ENCODE measurements around the gene LRPAP1. TPM values are rescaled to one million over a fixed set of nuclear protein-coding genes. Genes with fewer than 3 reads are reported as not detected.

The LRPAP1 gene
- total and polyA plus RNA-seq, 8 donors = 31.5 to 92.0 (median 52.8) TPM

DNA sequence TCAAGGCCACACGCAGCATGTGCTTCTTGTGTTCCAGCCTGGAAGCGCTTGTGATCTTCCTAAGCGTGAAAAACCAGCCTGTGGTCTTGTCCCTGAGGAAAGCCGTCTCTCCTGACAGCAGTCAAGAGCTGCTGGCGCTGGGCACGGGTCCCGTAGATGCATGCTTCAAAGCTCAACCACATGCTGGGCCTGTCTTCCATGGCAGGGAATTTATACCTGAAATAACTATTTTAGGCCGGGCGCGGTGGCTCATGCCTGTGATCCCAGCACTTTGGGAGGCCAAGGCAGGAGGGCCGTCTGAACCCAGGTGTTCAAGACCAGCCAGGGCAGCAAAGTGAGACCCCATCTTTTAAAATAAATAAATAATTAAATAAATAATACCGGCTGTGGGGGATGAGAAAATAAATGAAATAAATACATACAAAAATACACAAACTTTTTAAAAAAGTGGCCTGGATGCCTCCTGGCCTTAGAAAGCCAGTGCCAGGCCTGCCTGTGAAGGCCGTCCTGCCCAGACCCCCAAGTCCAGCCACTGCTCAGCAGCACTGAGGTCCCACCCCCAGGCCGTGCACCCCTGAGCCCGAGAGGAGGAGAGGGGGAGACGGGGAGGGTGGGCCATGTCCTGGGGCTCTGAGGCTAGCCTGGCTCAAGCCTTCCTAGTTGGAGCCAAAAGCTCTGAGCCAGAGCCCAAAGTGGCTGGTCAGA lies 10.4 kb downstream of the LRPAP1 start:
- no peak for TF ChIP-seq POLR2AphosphoS5 (IDR thresholded peaks at IDR 0.05)
- TF ChIP-seq, protein P1, sequence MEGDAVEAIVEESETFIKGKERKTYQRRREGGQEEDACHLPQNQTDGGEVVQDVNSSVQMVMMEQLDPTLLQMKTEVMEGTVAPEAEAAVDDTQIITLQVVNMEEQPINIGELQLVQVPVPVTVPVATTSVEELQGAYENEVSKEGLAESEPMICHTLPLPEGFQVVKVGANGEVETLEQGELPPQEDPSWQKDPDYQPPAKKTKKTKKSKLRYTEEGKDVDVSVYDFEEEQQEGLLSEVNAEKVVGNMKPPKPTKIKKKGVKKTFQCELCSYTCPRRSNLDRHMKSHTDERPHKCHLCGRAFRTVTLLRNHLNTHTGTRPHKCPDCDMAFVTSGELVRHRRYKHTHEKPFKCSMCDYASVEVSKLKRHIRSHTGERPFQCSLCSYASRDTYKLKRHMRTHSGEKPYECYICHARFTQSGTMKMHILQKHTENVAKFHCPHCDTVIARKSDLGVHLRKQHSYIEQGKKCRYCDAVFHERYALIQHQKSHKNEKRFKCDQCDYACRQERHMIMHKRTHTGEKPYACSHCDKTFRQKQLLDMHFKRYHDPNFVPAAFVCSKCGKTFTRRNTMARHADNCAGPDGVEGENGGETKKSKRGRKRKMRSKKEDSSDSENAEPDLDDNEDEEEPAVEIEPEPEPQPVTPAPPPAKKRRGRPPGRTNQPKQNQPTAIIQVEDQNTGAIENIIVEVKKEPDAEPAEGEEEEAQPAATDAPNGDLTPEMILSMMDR (IDR thresholded peaks at IDR 0.05) = no peak
- WGBS, 5 donors = 92 to 98% (median 93%) methylated on average over 16 of the region's 16 CpGs
- intact Hi-C loops (cut with DNase I; ENCODE audit: low total_unique reads) = no loop called here

DNA sequence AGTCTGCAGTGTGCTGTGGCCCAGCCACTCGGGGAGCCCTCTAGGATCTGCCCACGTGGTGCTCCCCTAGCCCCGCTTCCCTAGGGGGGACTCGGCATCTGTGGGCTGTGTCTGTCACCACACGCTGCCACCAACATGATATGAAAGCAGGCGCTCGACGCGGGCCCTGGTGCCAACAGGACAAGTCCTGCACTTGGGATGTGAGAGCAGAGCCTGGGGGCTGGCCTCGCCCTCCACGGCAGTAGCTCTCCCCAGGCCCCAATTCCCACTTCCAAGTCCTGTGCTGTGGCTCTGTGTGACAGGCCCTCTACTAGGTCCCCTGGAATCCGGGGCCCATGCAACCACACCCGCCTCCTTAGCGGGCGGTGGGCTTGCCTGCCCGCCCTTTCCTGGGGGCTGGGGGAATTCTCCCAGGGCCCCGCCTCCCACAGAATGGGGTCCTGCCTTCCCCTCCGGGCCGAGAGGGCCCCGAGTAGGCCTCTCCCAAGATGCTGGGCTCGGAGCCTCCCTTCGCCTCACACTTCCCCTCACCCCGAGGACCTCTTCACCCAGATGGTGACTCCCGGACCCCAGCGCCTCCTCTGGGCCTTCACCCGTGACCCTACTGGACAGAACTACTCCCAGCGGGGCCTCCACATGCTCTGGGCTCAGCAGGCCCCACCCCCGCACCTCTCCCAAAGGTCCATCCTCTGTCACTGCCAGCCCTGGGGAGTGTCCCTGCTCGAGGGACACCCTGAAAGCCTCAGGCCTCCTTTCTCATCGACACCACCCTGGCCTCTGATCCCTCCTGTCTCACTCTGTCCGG lies 11.2 kb downstream of the LRPAP1 start:
- H3K36me3 ChIP-seq = peaks cover 88 to 100% (median 100%) of the 10 kb centered on the region in 4 donors
- no peaks in the 10 kb centered on the region for H3K9me3 ChIP-seq
- no peaks in the 10 kb centered on the region for H3K27me3 ChIP-seq
- TF ChIP-seq POLR2AphosphoS5 (IDR thresholded peaks at IDR 0.05) (no peak), POLR2A (IDR thresholded peaks at IDR 0.05) (no peak), EP300 (IDR thresholded peaks at IDR 0.05) (no peak)
- TF ChIP-seq, protein P1 (IDR thresholded peaks at IDR 0.05) = no peak
- no peak for DNase-seq
- H3K4me1 ChIP-seq = peaks cover 0 to 4% (median 0%) of the 10 kb centered on the region in 4 donors
- no peak overlapping the region for H3K4me3 ChIP-seq
- intact Hi-C loops (cut with DNase I; ENCODE audit: low total_unique reads) = no loop called here
- 92 to 96% (median 93%) methylated on average over 23 to 31 of the region's 31 CpGs for WGBS, 5 donors
- H3K27ac ChIP-seq = no peak overlapping the region

More for the DNA sequence above, 10.4 kb downstream of the LRPAP1 start:
- Histone ChIP-seq H3K27me3 (no peaks in the 10 kb centered on the region), H3K27ac (no peak overlapping the region), H3K4me3 (no peak overlapping the region), H3K9me3 (no peaks in the 10 kb centered on the region), H3K4me1 (peaks cover 0 to 12% (median 0%) of the 10 kb centered on the region in 4 donors), H3K36me3 (peaks cover 80 to 100% (median 98%) of the 10 kb centered on the region in 4 donors)
- no peak for DNase-seq

DNA sequence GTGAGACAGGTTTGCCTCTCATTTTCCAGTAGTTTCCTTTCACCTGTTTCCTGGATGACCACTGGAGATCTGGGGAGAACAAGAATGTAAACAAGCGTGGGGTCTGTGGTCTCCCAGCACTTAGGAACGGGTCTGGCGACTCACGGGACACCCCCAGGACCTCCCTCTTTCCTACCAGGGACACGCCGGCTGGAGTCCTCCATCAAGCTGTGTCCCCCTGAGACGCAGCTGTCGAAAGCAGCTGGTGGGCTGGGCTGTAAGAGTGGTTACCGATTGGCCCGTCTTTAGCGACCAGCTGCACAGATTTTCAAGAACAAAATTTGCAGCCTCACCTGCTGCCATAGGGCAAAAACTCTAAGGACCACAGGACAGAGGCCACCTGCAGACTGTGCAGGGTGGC lies 11.9 kb downstream of the LRPAP1 start:
- no peak for DNase-seq

More for the DNA sequence above, 11.9 kb downstream of the LRPAP1 start:
- Histone ChIP-seq H3K36me3 (peaks cover 92 to 100% (median 100%) of the 10 kb centered on the region in 4 donors), H3K27ac (no peak overlapping the region), H3K4me3 (no peak overlapping the region), H3K9me3 (no peaks in the 10 kb centered on the region), H3K4me1 (no peaks in the 10 kb centered on the region), H3K27me3 (no peaks in the 10 kb centered on the region)
- intact Hi-C loops (cut with DNase I; ENCODE audit: low total_unique reads) = no loop called here
- WGBS, 5 donors = 82 to 100% (median 88%) methylated on average over 1 to 11 of the region's 11 CpGs
- no peak for TF ChIP-seq POLR2AphosphoS5 (IDR thresholded peaks at IDR 0.05)
- TF ChIP-seq, protein P1 (IDR thresholded peaks at IDR 0.05) = no peak
- TF ChIP-seq EP300 (IDR thresholded peaks at IDR 0.05) = no peak
- TF ChIP-seq POLR2A (IDR thresholded peaks at IDR 0.05) = no peak

Data from stomach (tissue), 9 donors.